PFSK-1 (cell line): ENCODE results near the gene HOXC10.

Experiments used
- FOXP2 ChIP-seq: optimal IDR thresholded peaks from 2 replicates; pipeline ENCODE3; 2011; ENCODE audit warnings: borderline replicate concordance, control low read depth, inconsistent platforms; ENCODE audit not compliant: insufficient read depth; ENCODE audit errors: extremely low read length, extremely low read depth
- POLR2AphosphoS5 ChIP-seq: IDR thresholded peaks from 2 replicates; pipeline ENCODE4 v1.6.1; 2012; ENCODE audit warnings: low read depth, mild to moderate bottlenecking, control low read depth, low read length, moderate library complexity
- REST ChIP-seq, 2 experiments: IDR thresholded peaks; 2 replicates each; pipeline versions ENCODE4 v1.6.1 to v1.8.0; 2011 to 2012; ENCODE audit warnings: low read depth in 2 of 2, low read length in 2 of 2, control low read depth in 1 of 2, inconsistent platforms in 1 of 2, mild to moderate bottlenecking in 1 of 2, moderate library complexity in 1 of 2; ENCODE audit not compliant: insufficient read depth in 1 of 2
- SIN3A ChIP-seq: IDR thresholded peaks from 2 replicates; pipeline ENCODE4 v1.6.1; 2012; ENCODE audit warnings: mild to moderate bottlenecking, low read length, moderate library complexity, borderline replicate concordance; ENCODE audit not compliant: insufficient read depth
- TAF1 ChIP-seq: IDR thresholded peaks from 2 replicates; pipeline ENCODE4 v1.6.1; 2012; ENCODE audit warnings: low read length, control low read depth, borderline replicate concordance; ENCODE audit not compliant: insufficient read depth

GRCh38 chr12:53952335-53952694 is 32.6 kb upstream of the HOXC10 start:
- no peak for TF ChIP-seq REST (IDR thresholded peaks at IDR 0.05; ENCODE audit: insufficient read depth in 1 of 2, low read depth in 2 of 2, low read length in 2 of 2)
- no peak for TF ChIP-seq POLR2AphosphoS5
- no peak for TF ChIP-seq TAF1
- TF ChIP-seq SIN3A: no peak
- no peak for TF ChIP-seq FOXP2
